ENCODE results near the gene BNC1. TPM values are rescaled to one million over a fixed set of nuclear protein-coding genes. Genes with fewer than 3 reads are reported as not detected.
A peak's percentile ranks its signal among the peaks of the same experiment; 100 is the strongest.

BNC1 gene
- total and polyA plus RNA-seq, 2 experiments from 2014 or later, result 23.1 to 24.3 TPM

DNA sequence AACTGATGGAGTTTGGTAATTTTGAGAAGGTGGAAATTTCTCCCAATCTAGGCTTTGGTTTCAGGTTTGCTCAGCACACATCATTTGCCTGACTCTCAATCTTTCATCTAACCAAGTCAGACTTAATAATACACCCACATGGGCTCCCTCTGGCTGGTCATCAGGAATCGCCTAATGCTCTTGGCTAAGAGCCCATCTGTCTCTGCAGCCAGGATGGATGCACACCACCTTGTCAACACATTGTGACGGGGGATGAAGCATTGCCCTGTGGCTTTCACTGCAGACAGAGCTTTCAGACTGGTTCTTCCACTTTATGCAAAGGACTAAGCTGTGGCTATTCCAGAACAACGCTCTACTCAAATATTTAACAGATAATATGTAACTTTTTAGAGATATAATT, 73.8 kb downstream of the BNC1 start:
- H3K9me3 ChIP-seq (ENCODE audit: low read depth), result no peaks in the 10 kb centered on the region
- WGBS (ENCODE audit: low lambda C conversion rate, missing lambda C conversion rate), result 53% methylated on average over 3 of the region's 3 CpGs
- H3K4me1 ChIP-seq (ENCODE audit: insufficient read depth), result peaks cover 4% of the 10 kb centered on the region
- peaks cover 3% of the 10 kb centered on the region for H4K20me1 ChIP-seq (ENCODE audit: insufficient read depth, poor library complexity, severe bottlenecking)
- no peak overlapping the region for H3K4me2 ChIP-seq
- H3K4me3 ChIP-seq, result no peak overlapping the region
- H3K36me3 ChIP-seq (replicated peaks; ENCODE audit: insufficient read depth, low read depth), result no peaks in the 10 kb centered on the region
- H3K27me3 ChIP-seq, result no peaks in the 10 kb centered on the region
- H3K27ac ChIP-seq, result no peak overlapping the region
- peaks cover 13% of the 10 kb centered on the region for H3K79me2 ChIP-seq
- no peak for TF ChIP-seq EZH2 (IDR thresholded peaks at IDR 0.05; ENCODE audit: borderline replicate concordance)
- TF ChIP-seq, protein P1, sequence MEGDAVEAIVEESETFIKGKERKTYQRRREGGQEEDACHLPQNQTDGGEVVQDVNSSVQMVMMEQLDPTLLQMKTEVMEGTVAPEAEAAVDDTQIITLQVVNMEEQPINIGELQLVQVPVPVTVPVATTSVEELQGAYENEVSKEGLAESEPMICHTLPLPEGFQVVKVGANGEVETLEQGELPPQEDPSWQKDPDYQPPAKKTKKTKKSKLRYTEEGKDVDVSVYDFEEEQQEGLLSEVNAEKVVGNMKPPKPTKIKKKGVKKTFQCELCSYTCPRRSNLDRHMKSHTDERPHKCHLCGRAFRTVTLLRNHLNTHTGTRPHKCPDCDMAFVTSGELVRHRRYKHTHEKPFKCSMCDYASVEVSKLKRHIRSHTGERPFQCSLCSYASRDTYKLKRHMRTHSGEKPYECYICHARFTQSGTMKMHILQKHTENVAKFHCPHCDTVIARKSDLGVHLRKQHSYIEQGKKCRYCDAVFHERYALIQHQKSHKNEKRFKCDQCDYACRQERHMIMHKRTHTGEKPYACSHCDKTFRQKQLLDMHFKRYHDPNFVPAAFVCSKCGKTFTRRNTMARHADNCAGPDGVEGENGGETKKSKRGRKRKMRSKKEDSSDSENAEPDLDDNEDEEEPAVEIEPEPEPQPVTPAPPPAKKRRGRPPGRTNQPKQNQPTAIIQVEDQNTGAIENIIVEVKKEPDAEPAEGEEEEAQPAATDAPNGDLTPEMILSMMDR (IDR thresholded peaks at IDR 0.05; ENCODE audit: poor library complexity), result no peak
- no peak for TF ChIP-seq EZH2phosphoT487 (IDR thresholded peaks at IDR 0.05; ENCODE audit: low read depth, severe bottlenecking, unreplicated experiment)
- H2AFZ ChIP-seq, result no peak overlapping the region
- H3K9me2 ChIP-seq (replicated peaks; ENCODE audit: insufficient read depth), result no peaks in the 10 kb centered on the region
- peak; percentile 33 for DNase-seq (ENCODE audit: low spot score)

GRCh38 chr15:83209333-83209732, 75.1 kb downstream of the BNC1 start:
- Histone ChIP-seq H2AFZ (no peak overlapping the region), H3K4me2 (no peak overlapping the region), H3K27me3 (no peaks in the 10 kb centered on the region), H3K4me1 (ENCODE audit: insufficient read depth) (peaks cover 12% of the 10 kb centered on the region), H3K9me2 (replicated peaks; ENCODE audit: insufficient read depth) (no peaks in the 10 kb centered on the region), H3K79me2 (peaks cover 25% of the 10 kb centered on the region), H4K20me1 (ENCODE audit: insufficient read depth, poor library complexity, severe bottlenecking) (peaks cover 5% of the 10 kb centered on the region), H3K36me3 (replicated peaks; ENCODE audit: insufficient read depth, low read depth) (no peaks in the 10 kb centered on the region), H3K9me3 (ENCODE audit: low read depth) (no peaks in the 10 kb centered on the region), H3K27ac (no peak overlapping the region), H3K4me3 (no peak overlapping the region)
- WGBS (ENCODE audit: low lambda C conversion rate, missing lambda C conversion rate), result 75% methylated on average over 5 of the region's 5 CpGs
- DNase-seq (ENCODE audit: low spot score), result no peak
- TF ChIP-seq, protein P1 (IDR thresholded peaks at IDR 0.05; ENCODE audit: poor library complexity), result no peak
- TF ChIP-seq EZH2phosphoT487 (IDR thresholded peaks at IDR 0.05; ENCODE audit: low read depth, severe bottlenecking, unreplicated experiment) (no peak), EZH2 (IDR thresholded peaks at IDR 0.05; ENCODE audit: borderline replicate concordance) (no peak)

GRCh38 chr15:83208367-83208661, 76.2 kb downstream of the BNC1 start:
- peak overlapping the region; percentile 94 for H2AFZ ChIP-seq
- no peak for DNase-seq (ENCODE audit: low spot score)

More at GRCh38 chr15:83208367-83208661, 76.2 kb downstream of the BNC1 start:
- Histone ChIP-seq H4K20me1 (ENCODE audit: insufficient read depth, poor library complexity, severe bottlenecking) (peaks cover 10% of the 10 kb centered on the region), H3K79me2 (peaks cover 36% of the 10 kb centered on the region), H3K9me3 (ENCODE audit: low read depth) (no peaks in the 10 kb centered on the region), H3K4me1 (ENCODE audit: insufficient read depth) (peaks cover 12% of the 10 kb centered on the region), H3K36me3 (replicated peaks; ENCODE audit: insufficient read depth, low read depth) (no peaks in the 10 kb centered on the region), H3K4me2 (peak overlapping the region; percentile 87), H3K4me3 (peak overlapping the region; percentile 92), H3K27me3 (no peaks in the 10 kb centered on the region), H3K27ac (peak overlapping the region; percentile 94), H3K9me2 (replicated peaks; ENCODE audit: insufficient read depth) (no peaks in the 10 kb centered on the region)
- WGBS (ENCODE audit: low lambda C conversion rate, missing lambda C conversion rate), result 15% methylated on average over 11 of the region's 11 CpGs
- TF ChIP-seq, protein P1 (IDR thresholded peaks at IDR 0.05; ENCODE audit: poor library complexity), result no peak
- TF ChIP-seq EZH2phosphoT487 (IDR thresholded peaks at IDR 0.05; ENCODE audit: low read depth, severe bottlenecking, unreplicated experiment) (no peak), EZH2 (IDR thresholded peaks at IDR 0.05; ENCODE audit: borderline replicate concordance) (no peak)

All from hepatocyte (in vitro differentiated cells).